GM19025 (cell line): Measurements from ENCODE around the gene SEMA6A.
A peak's percentile ranks its signal among the peaks of the same experiment; 100 is the strongest.

ENCODE experiments used
- ATAC-seq: cut with Tn5 transposase; IDR thresholded peaks from one replicate; pipeline ENCODE4 v1.9.1; 2021; ENCODE audit warnings: mild to moderate bottlenecking, low read depth, moderate library complexity; ENCODE audit not compliant: unreplicated experiment

SEMA6A gene

DNA sequence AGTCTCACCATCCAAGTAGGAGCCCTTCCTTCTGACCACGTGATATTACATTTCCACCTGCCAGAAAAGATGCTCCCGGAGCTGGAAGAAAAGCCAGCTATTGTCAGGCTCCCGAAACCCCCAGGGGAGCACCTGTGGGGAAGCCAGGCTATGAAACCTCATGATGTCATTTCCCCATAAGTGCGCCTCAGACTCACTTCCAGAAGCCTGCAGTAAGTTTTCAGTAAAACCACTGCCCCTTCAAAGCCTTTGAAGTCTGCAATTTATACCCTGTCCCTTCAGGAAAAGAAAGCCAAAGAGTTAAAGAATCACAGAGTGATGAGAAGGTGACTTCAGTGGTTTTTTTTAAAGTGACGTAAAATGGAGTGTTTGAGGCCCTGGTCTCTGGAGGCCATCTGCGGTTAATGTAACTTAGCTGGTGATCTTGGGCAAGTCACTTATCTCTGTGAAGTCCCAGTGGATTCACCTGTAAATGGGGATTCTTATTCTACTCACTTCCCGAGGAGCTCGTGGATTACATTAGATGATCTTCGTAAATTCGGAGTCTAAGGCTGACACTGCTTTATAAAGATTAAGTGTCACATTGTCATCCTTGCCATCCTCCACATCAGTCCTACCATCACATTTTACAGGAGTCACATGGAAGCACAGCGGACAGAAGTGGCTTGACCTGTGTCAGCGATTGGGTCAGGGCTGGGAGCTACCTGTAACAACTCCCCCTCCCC lies 2.6 kb upstream of the SEMA6A start:
- peak; percentile 57 for ATAC-seq

DNA sequence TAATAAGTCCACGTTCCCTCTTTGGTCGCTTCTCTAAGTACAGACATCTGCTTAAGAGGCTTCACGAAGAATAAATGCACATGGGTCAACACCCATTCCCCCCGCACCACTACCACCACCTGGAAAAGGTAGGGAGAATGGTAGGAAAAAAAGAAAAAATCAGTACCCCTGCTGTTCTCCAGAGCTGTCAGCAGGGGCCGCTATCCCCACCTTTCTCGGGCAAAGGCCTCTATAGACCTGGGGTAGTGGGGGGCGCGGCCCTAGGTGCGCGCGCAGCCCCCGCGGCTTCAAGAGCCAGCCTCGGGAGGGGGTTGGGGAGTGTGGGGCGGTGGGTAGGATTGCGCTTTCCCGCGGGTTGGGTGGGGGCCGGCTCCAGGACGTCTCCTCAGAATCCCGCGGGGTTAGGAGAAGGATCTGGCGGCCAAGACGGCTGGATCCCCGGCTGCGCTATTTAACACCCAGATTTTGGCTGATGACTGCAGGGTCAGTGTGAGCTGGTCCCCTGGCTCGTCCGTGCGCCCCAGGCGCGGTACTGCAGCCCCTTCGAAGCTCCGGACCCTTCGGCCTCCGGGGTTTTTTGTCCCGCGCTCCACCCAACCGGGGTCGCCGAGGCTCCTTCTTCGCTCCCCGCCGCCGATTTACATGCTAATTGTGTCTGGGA lies 1.6 kb upstream of the SEMA6A start:
- peak; percentile 25 for ATAC-seq

DNA sequence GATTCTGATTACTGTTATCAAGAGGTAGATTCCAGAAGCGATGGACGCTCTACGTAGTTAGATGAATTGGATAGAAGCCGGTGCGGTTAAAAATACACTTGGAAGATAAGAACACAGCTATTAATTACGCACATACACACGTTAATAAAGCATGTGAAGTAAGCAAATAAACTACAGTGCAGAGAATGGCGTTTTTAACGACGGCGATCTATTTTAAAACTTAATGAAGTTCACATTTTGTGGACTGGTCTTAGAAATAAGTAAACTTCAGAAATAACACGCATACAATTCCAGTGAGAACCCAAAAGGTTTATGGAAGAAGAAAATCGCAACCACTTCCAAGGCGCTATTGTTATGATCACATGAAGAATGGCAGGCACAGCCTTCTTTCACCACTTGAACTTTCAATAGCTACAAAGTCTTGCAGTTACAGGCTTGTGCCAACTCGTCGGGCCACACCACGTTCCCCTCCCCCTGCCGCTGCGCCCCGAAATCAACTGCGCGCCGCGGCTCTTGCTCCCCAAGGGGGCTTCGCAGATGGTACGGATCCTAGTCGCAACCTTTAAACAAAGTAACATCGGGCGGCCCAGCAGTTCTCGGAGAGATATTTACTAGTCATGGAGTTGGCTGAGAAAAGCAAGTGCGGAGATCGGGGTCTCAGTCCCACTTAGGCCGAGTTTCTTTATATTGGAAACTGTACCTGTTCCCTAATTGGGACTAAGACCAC lies 866 bp upstream of the SEMA6A start:
- no peak for ATAC-seq

GRCh38 chr5:116573702-116574366 lies 789 bp downstream of the SEMA6A start:
- ATAC-seq, result no peak

GRCh38 chr5:116573279-116573701 lies 1.3 kb downstream of the SEMA6A start:
- ATAC-seq, result no peak

DNA sequence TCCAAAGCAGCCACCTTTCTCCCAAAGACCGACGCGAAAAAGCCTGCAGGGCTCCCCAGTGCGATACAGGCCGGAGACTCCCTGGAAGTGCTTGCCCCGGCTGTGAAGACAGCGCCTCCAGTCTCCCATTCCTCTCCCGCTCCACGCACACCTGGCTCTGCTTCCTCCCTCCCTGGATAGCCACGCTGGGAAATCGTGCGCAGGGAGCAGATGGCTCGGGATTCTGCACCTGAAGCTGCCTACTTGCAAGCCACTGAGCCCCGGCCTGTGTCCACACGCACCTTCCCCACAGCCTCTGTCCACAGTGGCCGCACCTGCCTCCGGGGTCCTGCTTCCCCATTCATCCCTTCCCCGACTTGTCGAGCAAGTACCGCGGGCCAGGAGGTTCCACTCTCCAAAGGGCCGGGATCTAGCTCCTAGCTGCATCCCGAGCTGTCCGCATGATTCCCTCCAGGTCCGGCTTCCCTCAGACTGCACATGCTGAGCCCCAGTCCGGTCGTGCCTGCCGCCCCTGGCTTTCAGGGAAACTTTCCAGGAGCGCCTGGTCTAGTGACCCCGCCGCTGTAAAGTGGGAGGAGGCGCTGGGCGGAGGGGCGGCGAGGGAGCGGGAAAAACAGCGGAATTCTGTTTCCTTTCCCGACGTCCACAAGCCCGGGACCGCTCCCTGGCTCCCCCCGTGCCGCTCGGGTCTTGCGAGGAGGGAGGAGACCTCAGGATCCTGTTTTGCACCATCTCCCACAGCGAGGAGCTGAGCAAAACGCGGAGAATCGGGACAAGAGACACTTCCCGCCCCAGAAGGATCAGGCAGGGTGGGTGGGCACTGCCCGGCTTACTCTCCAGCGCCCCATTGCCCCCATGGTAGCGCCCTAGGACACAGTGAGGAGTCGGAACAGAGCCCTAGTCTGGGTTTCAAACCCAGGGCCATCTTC lies 2.0 kb downstream of the SEMA6A start:
- no peak for ATAC-seq

DNA sequence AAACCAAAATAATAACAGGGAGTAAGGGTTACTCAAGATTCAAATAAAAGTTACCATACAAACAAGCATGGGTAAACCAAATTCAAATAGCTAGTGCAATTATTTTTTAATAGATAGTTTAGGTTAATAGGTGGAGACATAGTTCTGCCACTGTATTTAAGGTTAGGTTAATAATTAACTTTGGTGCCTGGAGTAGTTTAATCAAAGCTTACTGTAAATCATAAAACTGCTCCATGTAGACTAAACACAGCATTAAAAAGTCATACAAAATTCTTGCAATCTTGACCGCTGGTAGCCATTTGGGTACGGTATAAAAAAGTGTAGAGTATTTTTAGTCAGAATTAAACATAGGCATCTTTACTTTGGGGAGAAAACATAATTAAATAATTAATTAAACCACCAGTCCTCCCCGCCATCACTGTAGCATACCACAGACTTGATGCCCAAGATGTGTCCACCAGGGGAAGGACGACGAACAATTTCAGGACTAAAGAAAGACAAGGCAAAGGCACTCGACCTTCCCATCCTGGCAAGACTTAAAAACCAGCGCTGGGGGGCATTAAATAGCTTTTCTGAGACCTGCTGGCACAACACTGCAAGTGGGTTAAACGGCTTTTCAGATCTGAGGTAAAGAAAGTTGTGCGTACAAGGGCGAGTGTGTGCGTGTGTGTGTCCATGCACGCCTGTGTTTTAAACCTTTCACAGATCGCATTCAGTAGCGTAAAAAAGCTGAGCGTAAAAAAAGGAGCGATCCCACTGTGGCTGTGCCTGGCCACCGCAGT lies 2.9 kb downstream of the SEMA6A start:
- ATAC-seq, result no peak

DNA sequence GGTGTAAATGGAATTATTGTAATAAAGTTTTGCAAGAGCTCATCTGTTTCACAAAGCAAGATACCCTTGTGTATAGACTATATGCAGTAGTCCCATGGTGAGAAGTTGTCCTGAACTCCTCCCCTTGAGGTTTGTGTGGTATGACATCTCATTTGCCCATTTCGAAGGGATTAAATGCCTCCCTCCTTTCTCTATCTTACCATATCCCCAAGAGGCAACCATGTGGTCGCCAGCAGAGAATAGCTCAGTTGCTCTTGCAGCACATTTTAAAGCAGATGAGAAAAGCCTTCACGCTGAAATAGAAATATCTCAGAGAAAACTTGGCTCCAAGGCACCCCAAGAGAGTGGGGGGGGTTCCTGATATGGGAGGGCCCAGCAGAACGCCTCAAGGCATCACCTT lies 4.6 kb downstream of the SEMA6A start:
- ATAC-seq, result no peak

DNA sequence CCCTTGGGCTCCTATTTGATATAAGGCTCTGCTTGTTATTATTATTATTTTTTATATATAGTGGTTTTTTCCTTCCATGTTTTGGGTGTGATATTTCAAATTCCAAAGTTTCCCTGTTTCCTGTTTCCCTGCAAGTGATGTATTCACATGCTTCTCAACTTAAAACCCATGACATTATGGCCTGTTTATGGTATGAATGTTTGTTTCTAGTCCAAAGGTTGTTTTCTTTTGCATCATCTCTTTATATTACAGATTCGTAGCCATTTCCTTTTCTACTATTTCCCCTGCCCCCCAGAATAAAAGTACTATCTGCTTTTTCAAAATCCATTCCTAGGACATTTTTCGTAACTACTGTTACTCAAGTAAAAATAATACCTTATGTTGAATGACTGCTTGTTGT lies 7.5 kb downstream of the SEMA6A start:
- no peak for ATAC-seq

- ATAC-seq, result peak; percentile 70
These were observed 8.4 kb downstream of the SEMA6A start for GRCh38 chr5:116566251-116566650.

- no peak for ATAC-seq
These were observed 9.7 kb downstream of the SEMA6A start for GRCh38 chr5:116564756-116565490.

DNA sequence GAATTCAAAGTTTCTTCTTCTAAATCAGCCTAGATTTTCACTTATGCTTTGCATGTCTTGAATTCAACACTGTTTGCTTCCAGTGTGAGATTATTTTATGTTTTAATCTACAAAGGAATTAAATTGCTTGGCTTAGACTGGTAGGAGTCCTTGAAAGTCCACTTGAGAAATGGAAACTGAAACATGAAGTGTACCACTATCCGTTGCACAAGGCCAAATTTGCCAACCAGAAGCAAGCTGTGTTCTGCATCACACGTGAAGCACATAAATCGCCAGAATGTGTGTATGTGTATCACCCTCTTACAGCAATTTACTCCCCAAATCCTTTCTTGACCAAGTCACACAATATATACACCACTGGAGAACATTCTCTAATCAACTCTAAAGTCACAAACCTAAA lies 10.3 kb downstream of the SEMA6A start:
- ATAC-seq, result no peak

- no peak for ATAC-seq
These were observed 10.8 kb downstream of the SEMA6A start for GRCh38 chr5:116563736-116564308.

- no peak for ATAC-seq
These were observed 12.0 kb downstream of the SEMA6A start for GRCh38 chr5:116562669-116563068.

DNA sequence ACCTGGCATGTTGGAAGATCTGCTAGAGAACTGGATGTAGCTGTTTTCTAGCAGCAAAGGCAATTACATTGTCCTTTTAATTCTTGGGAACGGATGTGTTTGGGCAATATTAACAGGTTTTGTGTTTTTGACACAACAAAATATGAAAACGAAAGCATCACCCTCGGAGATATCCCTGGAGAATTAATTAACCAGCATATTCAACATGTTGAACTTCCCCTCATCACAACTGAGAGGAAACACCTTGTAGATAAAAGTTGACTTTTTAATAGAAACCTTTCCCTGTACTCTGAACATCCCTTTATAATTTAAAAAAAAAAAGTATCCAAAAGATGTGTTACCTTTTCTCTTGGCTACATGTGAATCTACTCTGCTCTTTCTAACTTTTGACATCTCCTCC lies 13.0 kb downstream of the SEMA6A start:
- ATAC-seq, result no peak

GRCh38 chr5:116559673-116560164 lies 14.9 kb downstream of the SEMA6A start:
- ATAC-seq, result no peak

DNA sequence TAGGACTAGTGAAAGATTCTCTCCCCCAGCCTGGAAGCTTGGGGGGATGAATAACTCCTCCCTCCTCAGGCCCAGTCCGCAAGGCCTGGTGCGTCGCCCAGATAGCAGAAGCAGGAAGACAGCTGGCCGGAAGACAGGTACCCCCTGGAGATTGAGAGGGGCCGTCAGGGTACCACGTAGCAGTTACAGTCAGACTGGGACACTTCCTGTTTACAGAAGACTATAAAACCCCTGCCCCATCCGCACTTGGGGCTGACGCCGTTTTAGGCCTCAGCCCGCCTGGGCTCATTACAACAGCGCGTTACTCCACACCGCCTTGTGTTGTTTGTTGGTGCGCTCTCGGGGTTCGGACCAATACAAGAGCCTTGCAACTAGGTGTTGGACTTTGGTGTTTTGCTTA lies 15.4 kb downstream of the SEMA6A start:
- no peak for ATAC-seq

- ATAC-seq, result peak; percentile 47
These were observed 16.9 kb downstream of the SEMA6A start for GRCh38 chr5:116557669-116558271.
